Neutrophil (primary cell): Measurements from ENCODE around the gene HMCN2.

Experiments used
- H3K27ac ChIP-seq: fragments of 200-600 bp; sonication (generic); 2 replicates; pipeline ENCODE4 v1.5.1; 2016; ENCODE audit warnings: mild to moderate bottlenecking, moderate library complexity
- H3K27me3 ChIP-seq: fragments of 200-600 bp; sonication (generic); 2 replicates; pipeline ENCODE4 v1.6.0; 2016; ENCODE audit warnings: mild to moderate bottlenecking
- H3K36me3 ChIP-seq: fragments of 200-600 bp; sonication (generic); 2 replicates; pipeline ENCODE4 v1.5.1; 2017
- H3K4me1 ChIP-seq, 2 experiments: fragments of 200-600 bp in 1 of 2; sonication (generic) in 1 of 2; 1 replicate in 1 of 2; 2 replicates in 1 of 2; pipeline versions ENCODE4 v1.5.1 to v1.6.1; 2013 to 2016; ENCODE audit warnings: low read depth in 1 of 2, low read length in 1 of 2, mild to moderate bottlenecking in 1 of 2, moderate library complexity in 1 of 2; ENCODE audit not compliant: control insufficient read depth in 1 of 2, insufficient read depth in 1 of 2
- H3K4me3 ChIP-seq, 2 experiments: fragments of 200-600 bp in 1 of 2; sonication (generic) in 1 of 2; 1 replicate in 1 of 2; 2 replicates in 1 of 2; pipeline ENCODE4 v1.5.1; 2013 to 2016; ENCODE audit warnings: low read depth in 1 of 2, low read length in 1 of 2, mild to moderate bottlenecking in 1 of 2, moderate library complexity in 1 of 2
- H3K9me3 ChIP-seq: fragments of 200-600 bp; sonication (generic); 2 replicates; pipeline ENCODE4 v1.5.1; 2016
- TF ChIP-seq, protein P1 (sequence below): fragments of 200-600 bp; sonication (generic); IDR thresholded peaks from 2 replicates; pipeline ENCODE4 v1.5.1; 2016; ENCODE audit warnings: antibody characterized with exemption

Gene HMCN2

DNA sequence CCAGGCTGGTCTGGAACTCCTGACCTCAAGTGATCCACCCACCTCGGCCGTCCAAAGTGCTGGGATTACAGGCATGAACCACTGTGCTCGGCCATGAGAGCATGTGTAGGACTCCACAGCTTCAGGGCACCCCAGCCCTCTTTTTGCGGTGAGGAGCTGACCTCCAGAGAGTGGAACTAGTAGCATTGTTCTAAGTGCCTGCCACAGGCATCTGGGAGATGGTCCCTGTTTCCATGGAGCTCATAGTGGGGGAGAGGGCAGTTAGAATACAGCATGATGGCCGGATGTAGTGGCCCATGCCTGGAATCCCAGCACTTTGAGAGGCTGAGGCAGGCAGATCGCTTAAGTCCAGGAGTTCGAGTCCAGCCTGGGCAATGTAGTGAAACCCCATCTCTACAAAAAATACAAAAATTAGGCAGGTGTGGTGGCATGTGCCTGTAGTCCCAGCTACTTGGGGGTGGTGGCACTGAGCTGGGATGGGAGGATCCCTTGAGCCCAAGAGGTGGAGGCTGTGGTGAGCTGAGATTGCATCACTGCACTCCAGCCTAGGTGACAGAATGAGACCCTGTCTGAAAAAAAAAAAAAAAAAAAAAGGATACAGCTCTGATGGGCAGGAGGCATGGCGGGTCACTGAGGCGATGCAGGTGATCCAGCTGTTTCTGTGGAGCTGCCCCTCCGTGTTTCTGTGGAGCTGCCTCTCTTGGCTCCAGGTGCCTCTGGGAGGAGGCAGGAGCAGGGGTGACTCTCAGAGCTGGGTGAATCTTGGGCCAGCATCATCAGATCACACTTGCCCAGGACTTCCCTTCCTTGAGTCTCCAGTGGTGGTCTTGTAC is 183.4 kb downstream of the HMCN2 start:
- peaks cover 100% of the 10 kb centered on the region for H3K27me3 ChIP-seq
- H3K36me3 ChIP-seq = no peaks in the 10 kb centered on the region
- peaks cover 0 to 5% of the 10 kb centered on the region in 2 experiments for H3K4me1 ChIP-seq
- H3K4me3 ChIP-seq = no peak overlapping the region
- H3K27ac ChIP-seq = no peak overlapping the region
- H3K9me3 ChIP-seq = no peaks in the 10 kb centered on the region
- TF ChIP-seq, protein P1, sequence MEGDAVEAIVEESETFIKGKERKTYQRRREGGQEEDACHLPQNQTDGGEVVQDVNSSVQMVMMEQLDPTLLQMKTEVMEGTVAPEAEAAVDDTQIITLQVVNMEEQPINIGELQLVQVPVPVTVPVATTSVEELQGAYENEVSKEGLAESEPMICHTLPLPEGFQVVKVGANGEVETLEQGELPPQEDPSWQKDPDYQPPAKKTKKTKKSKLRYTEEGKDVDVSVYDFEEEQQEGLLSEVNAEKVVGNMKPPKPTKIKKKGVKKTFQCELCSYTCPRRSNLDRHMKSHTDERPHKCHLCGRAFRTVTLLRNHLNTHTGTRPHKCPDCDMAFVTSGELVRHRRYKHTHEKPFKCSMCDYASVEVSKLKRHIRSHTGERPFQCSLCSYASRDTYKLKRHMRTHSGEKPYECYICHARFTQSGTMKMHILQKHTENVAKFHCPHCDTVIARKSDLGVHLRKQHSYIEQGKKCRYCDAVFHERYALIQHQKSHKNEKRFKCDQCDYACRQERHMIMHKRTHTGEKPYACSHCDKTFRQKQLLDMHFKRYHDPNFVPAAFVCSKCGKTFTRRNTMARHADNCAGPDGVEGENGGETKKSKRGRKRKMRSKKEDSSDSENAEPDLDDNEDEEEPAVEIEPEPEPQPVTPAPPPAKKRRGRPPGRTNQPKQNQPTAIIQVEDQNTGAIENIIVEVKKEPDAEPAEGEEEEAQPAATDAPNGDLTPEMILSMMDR = no peak

DNA sequence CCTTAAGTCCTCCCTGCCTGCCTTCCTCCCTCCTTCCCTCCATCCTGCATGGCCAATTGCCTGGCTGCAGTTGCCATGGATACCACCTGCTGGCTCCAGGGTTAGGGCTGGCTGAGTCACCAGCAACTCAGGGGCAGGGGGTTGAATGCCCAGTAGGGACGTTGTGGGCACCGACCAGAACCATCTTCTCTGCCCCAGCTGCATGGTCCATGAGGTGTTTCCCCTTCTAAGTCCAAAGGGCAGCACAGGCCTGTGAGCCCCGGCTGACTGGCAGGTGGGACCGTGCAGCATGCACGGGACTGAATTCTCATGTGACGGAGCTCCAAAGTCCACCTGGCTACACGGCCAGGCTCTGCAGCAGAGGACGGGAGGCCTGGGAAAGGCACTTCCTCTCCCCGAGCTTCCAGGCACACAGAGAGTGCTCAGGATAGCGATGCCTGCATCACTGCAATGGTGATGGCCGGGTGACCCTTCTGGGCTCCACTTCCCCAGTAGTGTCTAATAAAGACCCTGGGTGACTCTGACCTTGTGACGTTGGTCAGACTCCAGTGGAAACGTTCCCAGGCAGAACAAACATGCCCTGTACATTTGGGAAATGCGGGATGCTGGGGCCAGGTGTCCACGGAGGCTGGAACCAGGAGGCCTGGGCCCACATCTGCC is 184.9 kb downstream of the HMCN2 start:
- no peaks in the 10 kb centered on the region for H3K36me3 ChIP-seq
- H3K27ac ChIP-seq = no peak overlapping the region
- no peaks in the 10 kb centered on the region for H3K4me1 ChIP-seq
- H3K27me3 ChIP-seq = peaks cover 88% of the 10 kb centered on the region
- H3K9me3 ChIP-seq = no peaks in the 10 kb centered on the region
- H3K4me3 ChIP-seq = no peak overlapping the region
- TF ChIP-seq, protein P1 = no peak

DNA sequence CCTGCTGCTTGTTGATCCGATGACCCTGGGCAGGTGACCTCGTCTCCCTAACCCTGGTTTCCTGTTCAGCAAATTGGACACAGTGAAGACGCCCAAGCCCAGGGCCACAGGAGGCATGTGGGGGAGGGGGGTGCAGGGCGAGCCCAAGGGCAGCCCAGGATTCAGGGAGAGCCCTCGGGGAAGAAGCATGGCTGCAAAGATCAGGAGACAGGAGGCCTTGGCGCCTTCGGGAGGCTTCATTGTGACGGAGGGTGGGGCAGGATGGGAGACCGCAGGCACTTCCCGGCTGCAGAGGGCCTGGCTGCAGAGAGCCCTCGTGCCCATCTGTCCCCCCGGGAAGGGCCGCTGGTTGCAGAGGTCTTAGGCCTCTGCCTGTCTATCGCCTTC is 185.4 kb downstream of the HMCN2 start:
- Histone ChIP-seq H3K36me3 (no peaks in the 10 kb centered on the region), H3K27me3 (peaks cover 87% of the 10 kb centered on the region), H3K4me3 (no peak overlapping the region), H3K4me1 (no peaks in the 10 kb centered on the region), H3K9me3 (no peaks in the 10 kb centered on the region), H3K27ac (no peak overlapping the region)
- TF ChIP-seq, protein P1 = no peak

DNA sequence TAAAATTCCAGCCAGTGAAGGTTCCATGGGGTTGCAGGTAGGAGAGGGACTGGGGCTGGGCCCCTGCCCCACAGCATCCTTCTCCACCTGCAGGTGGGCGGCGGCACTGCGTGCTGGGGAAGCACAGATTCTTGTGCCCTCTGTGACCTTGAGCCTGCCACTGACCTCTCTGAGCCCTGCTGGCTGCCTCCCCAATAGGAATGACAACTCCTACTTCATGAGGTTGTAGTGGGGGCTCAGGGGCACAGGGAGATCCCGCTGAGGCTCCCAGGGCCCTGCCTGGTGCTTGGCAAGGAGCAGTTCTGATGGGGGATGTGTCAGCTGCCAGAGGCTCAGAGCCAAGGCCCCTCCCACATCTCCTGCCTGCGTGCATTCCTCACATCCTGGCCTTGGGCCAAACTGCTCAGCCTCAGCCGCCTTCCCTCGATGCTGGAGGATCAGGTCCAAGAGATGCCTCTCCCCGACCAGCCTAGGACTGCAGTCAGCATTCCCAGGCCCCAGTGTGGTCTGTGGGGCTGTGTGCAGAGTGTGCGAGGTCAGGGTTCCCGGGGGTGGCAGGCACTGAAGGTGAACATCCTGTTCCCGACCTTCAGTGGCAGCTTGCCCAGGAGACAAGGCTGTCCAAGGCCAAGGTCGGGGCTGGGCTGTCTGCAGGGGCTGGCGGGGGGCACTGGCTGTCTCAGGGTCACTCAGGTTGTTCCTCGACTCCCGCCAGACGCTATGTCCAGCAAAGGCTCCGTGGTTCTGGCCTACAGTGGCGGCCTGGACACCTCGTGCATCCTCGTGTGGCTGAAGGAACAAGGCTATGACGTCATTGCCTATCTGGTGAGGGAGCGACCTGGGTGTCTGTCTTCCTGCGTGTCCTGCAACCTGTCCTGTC is 186.2 kb downstream of the HMCN2 start:
- peaks cover 80% of the 10 kb centered on the region for H3K27me3 ChIP-seq
- H3K4me1 ChIP-seq = no peaks in the 10 kb centered on the region
- no peak overlapping the region for H3K4me3 ChIP-seq
- TF ChIP-seq, protein P1 = no peak
- no peak overlapping the region for H3K27ac ChIP-seq
- no peaks in the 10 kb centered on the region for H3K36me3 ChIP-seq
- H3K9me3 ChIP-seq = no peaks in the 10 kb centered on the region

DNA sequence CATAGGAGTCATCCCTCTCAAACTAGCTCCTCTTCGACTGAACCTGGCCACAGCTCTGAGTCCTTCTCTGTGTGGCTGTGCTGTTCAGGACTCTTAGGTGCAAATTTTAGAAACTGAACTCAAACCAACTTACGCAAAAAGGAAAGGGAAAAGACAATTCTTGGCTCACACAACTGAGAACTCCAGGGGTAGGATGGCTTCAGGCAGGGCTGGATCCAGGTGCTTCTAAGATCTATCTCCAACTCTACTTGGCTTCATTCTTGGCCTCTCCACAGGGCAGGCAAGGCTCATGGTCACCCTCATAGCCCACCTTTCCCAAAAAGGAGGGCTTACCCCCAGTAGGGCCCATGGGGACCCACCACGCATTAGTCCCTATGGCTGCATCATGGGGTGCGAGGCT is 187.3 kb downstream of the HMCN2 start:
- H3K4me3 ChIP-seq = no peak overlapping the region
- H3K27ac ChIP-seq = no peak overlapping the region
- TF ChIP-seq, protein P1 = no peak
- no peaks in the 10 kb centered on the region for H3K4me1 ChIP-seq
- peaks cover 73% of the 10 kb centered on the region for H3K27me3 ChIP-seq
- no peaks in the 10 kb centered on the region for H3K36me3 ChIP-seq
- H3K9me3 ChIP-seq = no peaks in the 10 kb centered on the region
